ENCODE data around the gene FADS2. TPM values are rescaled to one million over a fixed set of nuclear protein-coding genes. Genes with fewer than 3 reads are reported as not detected.

FADS2 gene
- total RNA-seq, 2 experiments from 2014 or later, result 0.95 to 2.8 TPM

DNA sequence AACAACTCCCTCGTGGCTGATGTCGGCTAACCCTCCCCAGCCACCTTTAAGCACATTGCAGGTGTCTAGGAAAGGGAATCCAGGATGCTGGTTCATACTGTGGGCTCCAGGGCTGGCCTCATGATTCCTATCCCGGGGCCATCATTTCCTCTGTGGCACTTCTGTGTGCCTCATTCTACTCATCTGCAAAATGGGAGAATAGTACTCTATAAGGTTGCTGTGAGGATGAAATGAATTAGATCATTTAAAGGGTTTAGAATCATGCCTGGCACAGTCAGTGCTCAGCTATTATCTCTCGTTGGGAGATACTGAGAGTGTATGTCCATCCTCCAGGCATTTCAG, 67.6 kb downstream of the FADS2 start:
- DNase-seq (ENCODE audit: low spot score), result no peak
- Histone ChIP-seq H4K20me1 (ENCODE audit: insufficient read depth, low read length) (no peaks in the 10 kb centered on the region), H3K9me2 (ENCODE audit: insufficient read depth, low read length) (no peaks in the 10 kb centered on the region), H3K79me2 (ENCODE audit: insufficient read depth, low read depth, low read length) (no peaks in the 10 kb centered on the region), H3K4me2 (ENCODE audit: low read length) (no peak overlapping the region), H3K4me3 (ENCODE audit: low read depth, low read length, poor library complexity, severe bottlenecking) (no peak overlapping the region), H2AFZ (ENCODE audit: low read length) (no peak overlapping the region), H3K36me3 (ENCODE audit: insufficient read depth, low read length) (no peaks in the 10 kb centered on the region), H3K9me3 (ENCODE audit: low read length) (no peaks in the 10 kb centered on the region), H3K4me1 (ENCODE audit: insufficient read depth, low read length, poor library complexity, severe bottlenecking) (peaks cover 35% of the 10 kb centered on the region), H3K27ac (ENCODE audit: low read depth, low read length, poor library complexity, severe bottlenecking) (no peak overlapping the region)
- intact Hi-C loops (cut with micrococcal nuclease; ENCODE audit: unreplicated experiment), result loop anchor here (5.0 kb wide), 2 partner anchors 67 to 212 kb away; no protein-coding TSS in a partner anchor
- POLR2A ChIA-PET, result no interaction called here
- CTCF ChIA-PET (ENCODE audit: unreplicated experiment), result no interaction called here
- BruUV-seq (replicated peaks), result no TSS peak
- TF ChIP-seq EZH2phosphoT487 (IDR thresholded peaks at IDR 0.05; ENCODE audit: borderline replicate concordance, low read depth, low read length) (no peak), CTCF (conservative IDR thresholded peaks at IDR 0.05; ENCODE audit: low read length) (no peak)

DNA sequence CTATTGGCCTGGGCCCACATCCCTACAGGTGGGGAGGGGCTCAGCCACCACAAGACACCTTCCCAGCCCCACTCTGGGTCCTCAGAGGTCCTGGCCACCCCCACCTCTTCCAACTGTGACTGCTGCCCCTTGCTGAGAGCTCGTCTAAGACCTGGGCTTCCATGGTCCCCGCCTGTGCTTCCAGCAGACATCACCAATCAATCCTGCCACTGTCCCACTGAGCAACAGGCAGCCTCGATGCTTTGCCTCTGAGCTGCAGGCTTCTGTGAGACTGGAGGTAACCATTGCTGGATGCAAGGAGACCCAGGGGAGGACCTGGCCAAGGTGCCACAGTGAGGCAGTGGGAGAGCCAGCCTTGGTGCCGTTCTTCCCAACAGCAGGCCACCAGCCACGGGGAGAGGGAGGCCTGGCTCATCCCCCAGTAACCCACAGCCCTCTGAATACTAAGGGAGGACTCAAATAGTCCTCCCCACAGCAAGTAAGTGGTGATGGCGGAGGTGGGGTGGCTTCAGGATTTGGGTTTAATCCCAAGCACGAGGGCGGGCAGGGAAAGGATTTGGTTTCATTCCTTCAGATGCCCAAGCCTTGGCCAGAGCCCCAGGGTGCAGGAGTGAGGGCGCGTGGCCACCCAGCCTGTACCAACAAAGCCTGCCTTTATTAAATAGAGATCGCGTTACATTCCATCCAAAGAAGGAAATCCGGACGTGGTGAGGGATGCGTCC, 68.7 kb downstream of the FADS2 start:
- Histone ChIP-seq H3K36me3 (ENCODE audit: insufficient read depth, low read length) (no peaks in the 10 kb centered on the region), H4K20me1 (ENCODE audit: insufficient read depth, low read length) (no peaks in the 10 kb centered on the region), H3K27ac (ENCODE audit: low read depth, low read length, poor library complexity, severe bottlenecking) (no peak overlapping the region), H3K4me2 (ENCODE audit: low read length) (no peak overlapping the region), H3K9me3 (ENCODE audit: low read length) (no peaks in the 10 kb centered on the region), H3K4me3 (ENCODE audit: low read depth, low read length, poor library complexity, severe bottlenecking) (no peak overlapping the region), H2AFZ (ENCODE audit: low read length) (no peak overlapping the region), H3K4me1 (ENCODE audit: insufficient read depth, low read length, poor library complexity, severe bottlenecking) (peaks cover 32% of the 10 kb centered on the region), H3K9me2 (ENCODE audit: insufficient read depth, low read length) (no peaks in the 10 kb centered on the region), H3K79me2 (ENCODE audit: insufficient read depth, low read depth, low read length) (no peaks in the 10 kb centered on the region)
- no peak for TF ChIP-seq CTCF (conservative IDR thresholded peaks at IDR 0.05; ENCODE audit: low read length)
- no peak for TF ChIP-seq EZH2phosphoT487 (IDR thresholded peaks at IDR 0.05; ENCODE audit: borderline replicate concordance, low read depth, low read length)
- ChIA-PET CTCF (ENCODE audit: unreplicated experiment) (interaction anchor here (2.4 kb wide), 1 partner anchor 99 kb away, joined by 13 read pairs; no protein-coding TSS in a partner anchor), POLR2A (no interaction called here)
- DNase-seq (ENCODE audit: low spot score), result no peak
- intact Hi-C loops (cut with micrococcal nuclease; ENCODE audit: unreplicated experiment), result loop anchor here (1.0 to 5.0 kb wide), 4 partner anchors 26 to 210 kb away; no protein-coding TSS in a partner anchor
- BruUV-seq (replicated peaks), result no TSS peak

Measured in OCI-LY7 (cell line).